ENCODE measurements around the gene EPOP. TPM values are rescaled to one million over a fixed set of nuclear protein-coding genes. Genes with fewer than 3 reads are reported as not detected.

EPOP gene
- total RNA-seq, 1 experiment from 2014 or later = 12.6 TPM

DNA sequence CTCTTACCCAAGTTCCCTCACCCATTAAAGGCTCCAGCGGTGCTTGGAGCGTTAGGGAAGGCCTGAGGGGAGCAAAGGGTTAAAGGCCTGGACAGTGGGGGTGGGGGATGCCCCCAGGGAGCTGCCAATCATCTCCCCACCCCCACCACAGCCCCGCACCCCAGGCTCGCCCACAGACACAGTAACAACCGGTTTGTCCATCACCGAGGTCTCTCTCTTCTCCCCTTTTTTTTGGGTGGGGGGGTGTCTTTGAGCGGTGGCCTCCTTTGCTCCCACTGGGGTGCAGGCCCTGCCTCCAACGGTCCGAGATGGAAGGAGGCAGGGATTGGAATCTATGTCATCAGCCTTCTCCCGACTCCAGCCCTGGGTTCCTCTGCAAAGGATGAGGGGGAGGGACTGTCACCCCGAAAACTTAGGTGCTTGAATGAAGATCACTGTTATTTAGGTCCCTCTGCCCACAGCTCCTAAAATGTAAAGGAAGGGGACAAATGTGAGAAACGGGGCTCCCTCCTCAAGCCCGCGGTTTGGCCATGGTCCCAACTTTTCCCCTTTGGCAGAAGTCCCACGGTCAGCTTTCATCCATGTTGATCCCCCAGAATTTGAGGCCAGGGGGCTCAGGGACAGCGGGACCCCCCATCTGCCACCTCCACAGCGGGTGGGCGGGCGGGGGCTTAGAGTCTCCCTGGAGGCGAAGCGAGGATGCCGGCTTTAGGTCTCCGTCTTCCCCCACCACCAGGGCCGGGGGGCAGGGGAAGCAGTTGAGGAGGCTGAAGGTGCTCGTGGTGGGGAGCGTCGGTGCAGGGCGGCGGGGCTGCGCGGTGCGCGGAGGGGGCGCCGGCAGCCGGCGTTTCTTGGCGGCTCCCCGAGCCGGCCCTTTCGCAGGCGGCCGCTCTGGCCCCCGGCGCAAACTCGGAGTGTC, 1.7 kb downstream of the EPOP start:
- H3K4me1 ChIP-seq (ENCODE audit: insufficient read depth, low read length) = peaks cover 12% of the 10 kb centered on the region; the same call in 1 of the 2 replicates
- DNase-seq (no peak), ATAC-seq (no peak)
- H3K9me2 ChIP-seq (replicated peaks; ENCODE audit: low read length) = no peaks in the 10 kb centered on the region
- no peaks in the 10 kb centered on the region for H3F3A ChIP-seq (ENCODE audit: low read length, unreplicated experiment)
- intact Hi-C loops (cut with micrococcal nuclease) = no loop called here
- no peaks in the 10 kb centered on the region for H3K36me3 ChIP-seq (ENCODE audit: low read depth, low read length)
- H3K27me3 ChIP-seq (ENCODE audit: low read length) = no peaks in the 10 kb centered on the region
- no peaks in the 10 kb centered on the region for H4K20me1 ChIP-seq (ENCODE audit: low read length)
- no peak overlapping the region for H2AFZ ChIP-seq (ENCODE audit: low read length)
- no peaks in the 10 kb centered on the region for H3K9me3 ChIP-seq (ENCODE audit: low read length)
- H3K9ac ChIP-seq (ENCODE audit: low read length) = no peak overlapping the region
- TF ChIP-seq, protein P1, sequence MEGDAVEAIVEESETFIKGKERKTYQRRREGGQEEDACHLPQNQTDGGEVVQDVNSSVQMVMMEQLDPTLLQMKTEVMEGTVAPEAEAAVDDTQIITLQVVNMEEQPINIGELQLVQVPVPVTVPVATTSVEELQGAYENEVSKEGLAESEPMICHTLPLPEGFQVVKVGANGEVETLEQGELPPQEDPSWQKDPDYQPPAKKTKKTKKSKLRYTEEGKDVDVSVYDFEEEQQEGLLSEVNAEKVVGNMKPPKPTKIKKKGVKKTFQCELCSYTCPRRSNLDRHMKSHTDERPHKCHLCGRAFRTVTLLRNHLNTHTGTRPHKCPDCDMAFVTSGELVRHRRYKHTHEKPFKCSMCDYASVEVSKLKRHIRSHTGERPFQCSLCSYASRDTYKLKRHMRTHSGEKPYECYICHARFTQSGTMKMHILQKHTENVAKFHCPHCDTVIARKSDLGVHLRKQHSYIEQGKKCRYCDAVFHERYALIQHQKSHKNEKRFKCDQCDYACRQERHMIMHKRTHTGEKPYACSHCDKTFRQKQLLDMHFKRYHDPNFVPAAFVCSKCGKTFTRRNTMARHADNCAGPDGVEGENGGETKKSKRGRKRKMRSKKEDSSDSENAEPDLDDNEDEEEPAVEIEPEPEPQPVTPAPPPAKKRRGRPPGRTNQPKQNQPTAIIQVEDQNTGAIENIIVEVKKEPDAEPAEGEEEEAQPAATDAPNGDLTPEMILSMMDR (conservative IDR thresholded peaks at IDR 0.05; ENCODE audit: low read depth, low read length) = no peak
- TF ChIP-seq EZH2phosphoT487 (IDR thresholded peaks at IDR 0.05; ENCODE audit: borderline replicate concordance, low read length) (no peak), EZH2 (IDR thresholded peaks at IDR 0.05; ENCODE audit: low read length, unreplicated experiment) (no peak)
- POLR2A ChIA-PET (ENCODE audit: unreplicated experiment) = no interaction called here
- H3K27ac ChIP-seq (ENCODE audit: low read length) = no peak overlapping the region
- no peaks in the 10 kb centered on the region for H3K79me2 ChIP-seq (ENCODE audit: low read length)
- H3K4me3 ChIP-seq (ENCODE audit: low read length) = no peak overlapping the region; the same call in 1 of the 2 replicates
- BruUV-seq (replicated peaks) = no TSS peak
- H3K4me2 ChIP-seq (ENCODE audit: low read length) = 0 out of 2 replicates have a peak overlapping the region, but pooled peaks have one; percentile 92
- CTCF ChIA-PET = no interaction called here

GRCh38 chr17:38671939-38672720, 2.6 kb downstream of the EPOP start:
- intact Hi-C loops (cut with micrococcal nuclease) = no loop called here

More at GRCh38 chr17:38671939-38672720, 2.6 kb downstream of the EPOP start:
- DNase-seq = no peak
- Histone ChIP-seq H3K4me3 (ENCODE audit: low read length) (no peak overlapping the region), H3K27ac (ENCODE audit: low read length) (no peak overlapping the region), H3K27me3 (ENCODE audit: low read length) (no peaks in the 10 kb centered on the region), H3K36me3 (ENCODE audit: low read depth, low read length) (no peaks in the 10 kb centered on the region), H3F3A (ENCODE audit: low read length, unreplicated experiment) (no peaks in the 10 kb centered on the region), H2AFZ (ENCODE audit: low read length) (no peak overlapping the region), H4K20me1 (ENCODE audit: low read length) (no peaks in the 10 kb centered on the region), H3K4me2 (ENCODE audit: low read length) (no peak overlapping the region), H3K79me2 (ENCODE audit: low read length) (no peaks in the 10 kb centered on the region), H3K9me3 (ENCODE audit: low read length) (no peaks in the 10 kb centered on the region), H3K9me2 (replicated peaks; ENCODE audit: low read length) (no peaks in the 10 kb centered on the region), H3K9ac (ENCODE audit: low read length) (no peak overlapping the region), H3K4me1 (ENCODE audit: insufficient read depth, low read length) (peaks cover 10% of the 10 kb centered on the region; the same call in 1 of the 2 replicates)
- CTCF ChIA-PET = interaction anchor here (0.5 kb wide), 1 partner anchor 134 kb away, joined by 9 read pairs; no protein-coding TSS in a partner anchor
- POLR2A ChIA-PET (ENCODE audit: unreplicated experiment) = no interaction called here
- TSS peak; percentile 57 for BruUV-seq (replicated peaks)
- TF ChIP-seq EZH2 (IDR thresholded peaks at IDR 0.05; ENCODE audit: low read length, unreplicated experiment) (no peak), EZH2phosphoT487 (IDR thresholded peaks at IDR 0.05; ENCODE audit: borderline replicate concordance, low read length) (no peak)
- TF ChIP-seq, protein P1 (conservative IDR thresholded peaks at IDR 0.05; ENCODE audit: low read depth, low read length) = no peak
- no peak for ATAC-seq
